HG02678 (cell line): Measurements from ENCODE around the gene NSUN5.
"Not testable (repeated sequence)": the region's sequence is repeated elsewhere in the genome, so short reads cannot be mapped to it uniquely, and the experiment has no call there.

Experiments used
- ATAC-seq: cut with Tn5 transposase; IDR thresholded peaks from one replicate; pipeline ENCODE4 v1.9.1; 2021; ENCODE audit warnings: mild to moderate bottlenecking, moderate library complexity; ENCODE audit not compliant: unreplicated experiment

Gene NSUN5

DNA sequence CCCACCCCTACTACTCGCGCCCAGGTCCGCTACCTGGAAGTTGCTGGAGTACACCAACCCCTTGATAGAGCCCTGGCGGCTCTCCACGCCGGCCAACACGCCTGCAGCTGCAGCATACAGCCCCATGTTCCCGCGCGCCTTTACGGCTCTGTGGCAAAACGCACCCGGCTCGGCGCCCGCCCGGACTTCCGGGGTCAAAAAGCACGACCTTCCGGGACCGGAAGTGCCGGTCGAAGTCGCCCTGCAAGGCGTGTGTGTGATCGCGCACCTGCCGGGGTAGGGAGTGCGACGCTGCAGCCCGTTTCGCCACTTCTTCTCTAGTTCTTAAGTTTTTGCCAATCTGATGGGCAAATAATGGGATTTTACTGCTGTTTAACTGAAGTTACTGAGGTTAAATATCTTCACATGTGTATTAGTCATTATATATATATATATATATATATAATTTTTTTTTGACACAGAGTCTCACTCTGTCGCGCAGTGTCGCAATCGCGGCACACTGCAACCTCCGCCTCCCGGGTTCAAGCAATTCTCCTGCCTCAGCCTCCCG lies at the start of gene NSUN5:
NSUN5 (minus strand) TSS at position 162 of the 550 bp plus-strand sequence; CDS start at position 126, 36 bp downstream.
- peak; percentile 91 for ATAC-seq

DNA sequence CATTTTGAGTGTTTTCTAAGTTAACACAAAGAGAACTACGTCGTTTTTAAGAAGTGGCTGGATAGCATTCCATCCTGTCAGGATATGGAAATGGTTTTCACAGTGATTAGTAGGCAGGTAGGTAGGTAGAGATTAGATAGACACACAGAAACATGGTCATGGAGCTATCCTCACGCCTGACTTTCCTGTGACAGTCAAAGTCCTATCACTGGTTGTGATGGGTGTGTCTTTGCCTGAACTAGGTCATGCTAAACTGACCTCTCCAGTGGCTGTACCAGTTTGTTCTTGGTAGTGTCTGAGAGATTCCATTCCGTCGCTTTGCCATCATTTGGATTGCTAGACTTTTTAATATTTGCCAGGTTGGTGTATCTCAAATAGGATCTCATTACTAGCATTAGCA lies 47.5 kb upstream of the NSUN5 start:
- ATAC-seq = no peak

DNA sequence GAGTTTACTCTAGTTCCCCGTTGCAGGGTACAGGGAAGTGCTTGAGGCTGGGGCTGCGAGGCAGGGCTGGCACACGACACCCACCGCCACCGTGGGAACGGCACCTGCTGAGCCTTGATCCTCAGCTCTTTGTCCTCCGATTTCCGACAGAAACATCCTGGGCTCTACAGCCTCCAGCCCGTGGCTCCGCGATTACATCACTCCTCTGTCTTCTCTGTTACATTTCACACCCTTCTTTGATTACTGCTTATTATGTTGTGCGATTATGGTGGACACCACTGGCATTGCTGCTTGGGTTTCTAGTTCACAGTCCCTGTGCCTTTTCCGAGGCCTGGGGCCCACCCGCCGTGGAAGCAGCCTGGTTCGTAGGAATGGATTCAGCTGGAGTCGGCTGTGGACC lies 46.2 kb upstream of the NSUN5 start:
- ATAC-seq = no peak

DNA sequence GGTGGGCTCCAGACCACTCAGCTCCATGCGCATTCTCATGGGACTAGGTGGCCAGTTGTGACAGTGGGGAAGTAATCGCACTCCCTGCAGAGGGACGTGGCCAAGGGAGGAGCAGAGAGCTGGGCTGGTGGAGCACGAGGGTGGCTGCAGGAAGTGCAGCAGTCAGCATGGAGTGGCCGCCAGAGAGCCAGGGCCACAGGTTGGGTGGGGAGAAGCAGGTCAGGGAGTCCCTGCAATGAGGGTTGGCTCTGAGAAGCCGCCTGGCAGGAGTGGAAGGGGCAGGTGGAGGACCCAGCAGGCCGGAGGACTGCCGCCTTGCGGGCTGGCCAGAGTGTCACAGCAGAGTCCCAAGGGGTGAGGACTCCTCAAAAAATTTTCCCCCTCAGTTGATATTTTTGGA lies 45.6 kb upstream of the NSUN5 start:
- no peak for ATAC-seq

DNA sequence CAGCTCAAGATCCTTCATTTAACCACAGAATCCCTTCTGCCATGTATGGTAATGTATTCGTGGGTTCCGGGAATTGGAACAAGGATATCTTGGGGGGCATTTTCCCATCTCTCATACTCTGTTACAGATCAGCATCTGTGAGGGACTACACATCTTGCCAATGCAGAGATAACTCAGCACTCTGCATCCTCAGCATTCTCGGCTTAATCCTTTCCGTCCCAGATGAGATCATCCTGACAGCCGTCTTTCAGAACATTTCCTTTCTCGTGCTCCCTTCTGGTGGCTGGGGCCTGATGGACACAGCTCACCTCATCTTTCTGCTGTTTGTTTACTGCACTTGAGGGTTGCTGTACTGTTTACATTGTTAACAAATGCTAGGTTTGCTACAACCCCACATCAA lies 44.6 kb upstream of the NSUN5 start:
- ATAC-seq = no peak

DNA sequence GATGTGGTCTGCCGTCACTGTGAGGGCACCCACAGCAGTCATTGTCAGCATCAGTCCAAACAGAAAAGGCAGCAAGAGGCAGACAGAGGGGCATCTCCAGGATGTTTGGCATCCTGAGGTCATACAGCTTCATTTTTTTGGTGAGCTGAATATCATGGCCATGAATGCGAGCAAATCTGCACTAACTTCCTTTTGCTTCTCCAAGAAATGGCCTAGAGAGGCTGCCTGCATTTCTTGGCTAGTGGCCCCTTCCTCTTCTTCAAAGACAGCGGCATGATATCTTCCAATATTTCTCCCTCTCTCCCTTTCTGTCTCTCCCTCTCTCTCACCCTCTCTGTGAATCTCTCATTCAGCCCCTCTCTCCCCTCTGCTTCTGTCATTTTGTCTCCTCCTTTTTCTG lies 44.2 kb upstream of the NSUN5 start:
- ATAC-seq = no peak

DNA sequence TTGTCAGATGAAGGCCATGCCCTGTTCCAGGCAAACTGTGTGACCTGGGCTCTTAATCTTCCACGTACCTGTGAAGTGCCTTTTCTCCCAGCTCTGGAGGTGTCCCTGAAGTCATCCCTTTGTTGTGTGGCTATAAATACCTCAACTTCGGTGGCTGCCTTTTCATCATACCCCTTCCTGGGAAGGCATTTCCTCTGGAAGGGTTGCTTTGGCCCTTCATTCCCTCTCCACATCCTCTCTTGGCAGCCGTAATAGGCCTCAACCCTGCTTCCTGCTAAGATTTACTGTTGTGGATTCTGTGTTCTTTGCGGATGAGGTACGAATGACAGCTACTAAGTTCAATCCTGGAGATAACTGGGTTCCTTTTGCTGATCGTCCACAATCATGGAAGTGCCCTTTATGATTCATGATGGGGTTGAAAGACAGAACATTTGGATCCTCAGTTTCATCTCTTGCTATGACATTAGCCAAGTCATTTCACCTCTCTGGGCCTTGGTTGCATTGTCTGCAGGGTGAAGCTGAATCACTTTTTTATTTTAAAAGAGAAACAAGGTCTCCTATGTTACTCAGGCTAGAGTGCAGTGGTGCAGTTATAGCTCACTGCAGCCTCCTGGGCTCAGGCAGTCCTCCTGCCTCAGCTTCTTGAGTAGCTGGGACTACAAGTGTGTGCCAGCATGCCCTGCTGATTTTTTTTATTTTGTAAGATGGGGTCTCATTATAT lies 43.0 kb upstream of the NSUN5 start:
- no peak for ATAC-seq

DNA sequence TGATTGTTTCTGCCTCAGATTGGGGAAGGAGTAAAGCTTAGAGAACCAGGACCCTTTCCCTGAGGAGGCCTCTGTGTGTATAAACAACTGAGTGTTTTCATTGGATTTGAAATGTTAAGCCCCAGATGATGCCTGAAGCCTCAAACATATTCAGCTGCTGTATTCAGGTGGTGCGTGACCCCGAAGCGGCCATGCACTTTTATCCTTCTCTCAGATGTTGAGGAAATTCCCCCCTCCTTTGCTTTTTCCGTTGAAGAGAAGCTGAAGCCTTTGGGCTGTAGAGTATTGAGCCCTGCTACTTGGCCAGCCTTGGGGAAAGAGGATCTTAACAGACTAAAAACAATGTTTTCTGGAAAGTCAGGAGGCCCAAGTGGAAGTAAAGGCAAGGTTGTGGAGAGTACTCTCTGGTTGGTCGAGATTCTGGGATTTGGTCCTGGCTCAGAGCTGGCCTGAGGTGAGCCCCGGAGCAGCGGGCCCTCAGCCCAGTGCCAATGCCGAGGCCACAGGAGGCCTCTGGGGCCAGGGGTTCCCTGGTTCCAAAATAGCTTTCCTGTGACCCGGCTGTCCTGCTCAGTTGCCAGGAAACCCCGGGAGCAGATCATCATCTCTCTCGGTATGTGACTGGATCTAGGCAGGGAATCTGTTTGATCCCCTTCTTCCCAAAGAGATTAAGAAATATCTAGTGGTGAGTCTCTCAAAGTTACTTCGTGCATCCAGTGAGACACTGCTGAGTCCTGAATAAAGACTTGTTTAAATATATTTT lies 41.9 kb upstream of the NSUN5 start:
- ATAC-seq = no peak

DNA sequence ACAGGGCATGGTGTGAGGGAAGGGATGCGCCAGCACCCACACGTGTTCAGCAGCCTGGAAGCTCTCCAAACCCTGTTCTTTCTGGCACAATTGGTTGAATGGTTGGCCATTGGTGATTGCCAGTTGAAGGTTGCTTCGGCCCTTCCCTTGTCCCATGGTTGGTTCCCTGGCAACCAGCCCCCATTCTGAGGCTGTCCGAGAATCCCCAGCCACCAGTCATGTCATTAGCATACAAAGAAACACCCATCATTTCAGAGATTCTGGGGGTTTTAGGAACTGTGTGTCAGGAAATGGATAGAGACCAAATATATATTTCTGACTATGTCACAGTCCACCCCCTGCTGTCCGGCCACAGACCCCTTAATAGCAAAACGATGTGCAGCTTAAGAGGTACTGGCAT lies 41.1 kb upstream of the NSUN5 start:
- ATAC-seq = no peak

DNA sequence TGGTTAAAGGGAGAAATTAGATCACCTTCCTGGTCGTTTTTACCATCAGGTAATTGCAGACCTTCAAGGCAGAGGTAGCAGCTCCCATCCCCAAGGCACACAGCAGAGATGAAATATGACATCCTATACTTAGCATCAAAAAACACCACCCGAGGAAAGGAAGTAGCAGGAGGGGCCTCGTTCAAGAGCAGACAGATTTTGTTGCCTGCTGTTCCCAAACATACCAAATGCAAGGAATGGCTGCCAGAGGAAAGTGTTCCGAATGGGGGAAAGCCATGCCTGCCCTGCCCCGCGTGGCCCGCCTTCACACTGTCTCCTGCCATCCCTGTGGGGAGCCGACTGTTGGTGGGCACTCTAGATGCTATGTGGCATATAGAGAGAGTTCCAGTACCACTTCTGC lies 37.3 kb upstream of the NSUN5 start:
- ATAC-seq = no peak

DNA sequence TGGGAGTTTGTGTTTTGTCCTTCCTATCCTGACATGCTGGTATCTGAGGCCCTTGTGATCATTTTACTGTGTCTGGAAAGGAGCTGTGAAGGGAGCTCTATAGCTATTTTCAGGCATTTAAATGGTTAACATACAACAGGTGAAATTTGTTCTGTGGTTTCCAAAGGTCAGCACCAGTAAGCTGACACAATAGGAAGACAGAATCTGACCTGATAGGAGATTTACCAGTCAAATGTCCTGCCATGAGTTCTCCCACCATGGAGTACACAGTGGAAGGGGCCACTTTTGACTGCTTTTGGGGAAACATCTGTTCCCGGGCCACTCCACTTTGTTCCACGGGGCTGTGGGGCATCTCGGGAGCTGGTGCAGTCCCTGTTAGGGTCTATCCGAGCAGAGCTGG lies 36.9 kb upstream of the NSUN5 start:
- no peak for ATAC-seq

DNA sequence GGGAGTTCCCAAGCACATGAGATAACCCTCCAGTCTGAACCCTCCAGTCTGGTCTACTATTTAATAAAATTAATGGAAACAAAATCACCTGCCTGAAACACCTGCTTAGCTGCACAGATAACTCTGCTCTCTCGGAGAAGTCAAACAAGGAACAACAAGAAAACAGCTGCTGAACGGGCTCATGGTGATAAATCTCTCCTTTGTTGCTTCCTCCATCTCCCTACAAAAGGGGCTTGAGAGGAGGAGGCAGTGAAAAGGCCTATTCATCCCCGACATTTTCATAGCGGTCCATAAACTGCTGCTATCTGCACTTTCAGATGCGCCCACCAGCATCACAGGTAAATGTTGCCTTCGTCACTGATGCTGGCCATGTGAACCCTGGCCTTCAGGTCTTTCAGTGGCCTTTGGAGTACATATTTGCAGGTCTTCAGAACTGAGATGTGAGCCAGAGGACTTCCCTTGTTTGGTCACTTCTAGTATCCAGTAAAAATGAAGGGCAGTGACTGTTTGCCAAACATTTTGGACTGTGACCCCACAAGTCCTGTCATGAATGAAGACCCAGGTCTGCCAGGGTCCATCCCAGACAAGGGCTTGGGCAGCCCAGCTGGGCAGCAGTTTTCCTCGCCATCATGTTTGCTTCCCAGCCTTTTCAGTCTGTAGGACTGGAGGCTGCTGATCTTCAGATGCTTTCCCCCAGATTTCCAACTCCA lies 35.2 kb upstream of the NSUN5 start:
- ATAC-seq = no peak

DNA sequence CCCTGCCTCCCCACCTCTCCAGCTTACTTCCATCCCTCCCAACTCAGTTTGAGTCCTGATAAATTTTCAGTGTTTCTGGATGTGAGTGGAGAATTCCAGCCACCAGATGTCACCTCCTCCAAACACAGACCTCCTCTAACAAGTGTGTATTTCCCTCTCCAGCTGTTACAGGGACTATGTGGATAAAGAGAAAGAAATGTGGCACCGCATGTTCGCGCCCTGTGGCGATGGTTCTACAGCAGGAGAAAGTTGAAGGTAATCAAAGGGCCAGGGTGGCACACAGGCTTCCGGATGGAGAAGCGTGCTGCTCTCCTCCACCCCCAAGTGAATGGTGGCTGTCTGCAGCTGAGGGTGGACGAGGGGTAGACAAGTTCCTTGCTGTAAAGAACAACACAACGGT lies 34.0 kb upstream of the NSUN5 start:
- no peak for ATAC-seq

DNA sequence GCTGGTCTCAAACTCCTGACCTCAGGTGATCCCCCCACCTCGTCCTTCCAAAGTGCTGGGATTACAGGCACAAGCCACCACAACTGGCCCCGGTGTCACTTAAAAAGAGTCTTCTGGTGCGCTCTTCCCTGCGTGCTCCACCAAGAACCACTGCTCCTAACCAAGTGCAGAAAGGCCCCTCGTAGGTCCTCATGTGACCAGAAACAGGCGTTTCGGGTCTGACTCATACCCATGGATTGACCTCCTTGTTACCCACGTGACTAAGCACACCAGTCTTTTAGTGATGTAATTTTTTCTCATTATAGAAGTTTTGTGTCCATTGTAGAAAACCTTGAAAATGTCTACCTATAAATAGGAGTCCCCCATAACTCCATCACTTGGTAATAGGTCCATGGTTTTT lies 33.3 kb upstream of the NSUN5 start:
- no peak for ATAC-seq

DNA sequence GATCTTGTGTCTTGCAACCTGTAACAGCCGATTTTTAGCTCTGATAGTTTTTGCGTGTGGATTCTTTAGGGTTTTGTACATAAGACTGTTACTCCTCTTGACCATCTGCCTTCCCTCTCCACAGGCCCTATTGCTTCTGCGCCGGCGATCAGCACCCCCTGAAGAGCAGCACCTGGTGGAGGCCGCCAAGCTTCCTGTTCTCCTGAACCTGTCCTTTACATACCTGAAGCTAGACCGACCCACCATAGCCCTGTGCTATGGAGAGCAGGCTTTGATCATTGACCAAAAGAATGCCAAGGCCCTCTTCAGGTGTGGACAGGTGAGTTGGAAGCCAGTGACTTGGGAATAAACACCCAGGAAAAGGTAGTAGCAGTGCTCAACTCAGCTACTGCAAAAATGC lies 31.9 kb upstream of the NSUN5 start:
- ATAC-seq = no peak

DNA sequence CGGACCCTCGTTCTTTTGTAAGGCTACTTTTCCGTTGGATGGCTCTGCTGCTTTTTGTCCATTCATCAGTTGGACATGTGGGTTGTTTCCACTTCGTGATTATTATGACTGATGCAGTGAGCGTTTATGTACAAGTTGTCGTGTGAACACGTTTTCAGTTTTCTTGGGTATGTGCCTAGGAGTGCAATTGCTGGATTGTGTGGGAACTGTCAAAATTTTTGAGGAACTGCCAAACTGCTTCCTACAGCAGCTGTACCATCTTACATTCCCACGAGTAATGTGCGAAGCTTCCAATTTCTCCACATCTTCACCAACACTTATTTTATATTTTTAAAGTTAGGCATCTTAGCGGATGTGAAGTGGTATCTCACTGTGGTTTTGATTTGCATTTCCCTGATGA lies 29.7 kb upstream of the NSUN5 start:
- no peak for ATAC-seq

DNA sequence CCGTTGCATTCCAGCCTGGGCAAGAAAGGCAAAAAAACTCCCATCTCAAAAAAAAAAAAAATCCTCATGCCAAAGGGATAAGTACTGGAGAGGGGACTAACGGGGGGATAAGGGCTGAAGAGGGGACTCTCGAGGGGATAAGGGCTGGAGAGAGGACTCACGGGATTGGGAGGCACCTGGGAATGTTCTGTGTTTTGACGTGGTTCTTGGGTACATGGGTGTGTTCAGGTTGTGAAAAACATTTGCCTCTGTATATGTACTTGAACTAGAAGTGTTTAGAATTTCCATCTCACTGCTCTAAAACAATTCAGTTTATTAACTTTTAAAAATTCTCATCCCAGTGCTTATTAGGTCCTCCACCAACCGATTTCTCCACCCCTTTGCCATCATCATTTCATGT lies 23.8 kb upstream of the NSUN5 start:
- ATAC-seq = no peak

DNA sequence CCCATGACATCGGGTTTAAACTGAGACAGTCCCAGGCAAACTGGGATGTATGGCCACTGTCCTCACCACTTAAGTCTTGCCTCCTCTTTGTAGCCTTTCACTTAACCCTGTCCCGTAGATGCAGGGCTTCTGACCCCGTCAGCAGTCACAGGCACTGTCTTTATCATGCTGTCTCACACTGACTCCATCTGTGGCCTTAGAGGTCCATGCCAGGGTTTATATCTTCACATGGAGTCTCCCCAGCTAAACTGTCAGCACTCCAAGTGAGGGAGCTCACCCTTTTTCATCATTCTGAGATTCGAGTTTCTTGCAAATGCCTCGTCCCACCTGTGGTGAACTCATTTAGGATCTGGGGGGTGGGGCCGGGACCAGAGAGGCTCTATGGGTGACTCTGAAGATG lies 22.1 kb upstream of the NSUN5 start:
- no peak for ATAC-seq

DNA sequence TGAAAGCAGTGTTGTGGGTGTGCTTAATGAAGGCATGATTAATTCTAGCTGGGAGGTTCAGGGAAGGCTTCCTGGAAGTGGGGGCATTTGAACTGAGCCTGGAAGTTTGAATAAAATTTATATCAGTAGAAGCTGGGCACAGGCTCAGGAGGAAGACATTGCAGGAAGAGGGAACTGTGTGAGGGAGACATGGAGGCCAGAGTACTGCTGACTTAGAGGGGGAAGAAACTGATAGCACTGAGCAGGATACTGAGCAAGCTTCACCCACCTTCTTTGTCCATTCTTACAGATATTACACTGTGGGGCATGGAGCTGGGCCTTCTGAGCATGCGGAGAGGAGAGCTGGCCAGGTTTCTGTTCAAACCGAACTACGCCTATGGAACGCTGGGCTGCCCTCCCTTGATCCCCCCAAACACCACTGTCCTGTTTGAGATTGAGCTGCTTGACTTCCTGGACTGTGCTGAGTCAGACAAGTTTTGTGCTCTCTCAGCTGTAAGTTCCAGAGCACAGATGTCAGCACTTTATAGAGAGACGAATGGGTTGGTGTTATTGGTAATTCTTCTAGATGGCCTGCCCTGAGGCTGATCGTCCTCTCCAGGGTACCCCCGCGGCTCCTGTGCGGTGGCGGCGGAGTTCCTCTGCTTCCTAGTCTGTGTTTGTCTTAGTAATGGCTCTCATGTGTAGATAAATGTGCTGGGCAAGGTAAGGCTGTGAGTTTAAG lies 21.4 kb upstream of the NSUN5 start:
- ATAC-seq = no peak

DNA sequence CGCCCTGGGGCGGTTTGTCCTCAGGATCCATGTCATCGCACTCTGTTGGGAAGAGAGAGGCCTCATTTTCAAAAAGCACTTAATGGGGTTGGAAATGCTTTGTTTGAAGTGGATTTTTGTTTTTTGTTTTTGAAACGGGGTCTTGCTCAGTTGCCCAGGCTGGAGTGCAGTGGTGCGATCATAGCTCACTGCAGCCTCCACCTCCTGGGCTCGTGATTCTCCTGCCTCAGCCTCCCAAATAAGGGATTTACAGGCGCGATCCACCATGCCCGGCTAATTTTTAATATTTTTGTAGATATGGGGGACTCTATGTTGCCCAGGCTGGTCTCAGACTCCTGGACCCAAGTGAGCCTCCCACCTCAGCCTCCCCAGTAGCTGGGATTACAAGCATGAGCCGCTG lies 20.1 kb upstream of the NSUN5 start:
- ATAC-seq = no peak

DNA sequence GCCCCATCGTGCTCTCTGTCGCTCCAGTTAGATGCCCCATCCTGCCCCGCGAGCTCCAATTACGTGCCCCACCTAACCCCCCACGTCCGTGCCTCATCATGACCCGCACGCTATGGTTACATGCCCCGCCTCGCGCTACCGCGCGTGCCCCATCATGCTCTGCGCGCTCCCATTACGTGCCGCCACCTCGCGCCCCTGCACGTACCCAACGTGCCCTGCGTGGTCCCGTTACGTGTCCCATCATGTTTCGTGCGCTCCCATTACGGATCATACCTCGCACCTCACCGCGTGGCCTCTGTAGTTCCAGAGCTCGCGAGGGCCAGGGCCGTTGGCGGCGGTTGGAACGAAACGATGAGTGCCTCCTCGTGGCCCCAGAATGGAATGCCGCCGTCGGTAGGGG lies 19.3 kb upstream of the NSUN5 start, which contains the start of the genes FKBP6 and TRIM50:
FKBP6 (plus strand) TSS at position 240 of the 400 bp plus-strand sequence. CDS start 268 bp downstream, outside the sequence.
TRIM50 (minus strand) TSS at position 161 of the 400 bp plus-strand sequence. CDS start 3,295 bp downstream, outside the sequence.
- not testable (repeated sequence) for ATAC-seq
